Measurements from ENCODE around the gene PGPEP1. TPM values are rescaled to one million over a fixed set of nuclear protein-coding genes. Genes with fewer than 3 reads are reported as not detected.
"Not testable (repeated sequence)": the region's sequence is repeated elsewhere in the genome, so short reads cannot be mapped to it uniquely, and the experiment has no call there.

The PGPEP1 gene
- total and polyA plus RNA-seq, 2 donors, result 13.3 to 14.8 TPM

DNA sequence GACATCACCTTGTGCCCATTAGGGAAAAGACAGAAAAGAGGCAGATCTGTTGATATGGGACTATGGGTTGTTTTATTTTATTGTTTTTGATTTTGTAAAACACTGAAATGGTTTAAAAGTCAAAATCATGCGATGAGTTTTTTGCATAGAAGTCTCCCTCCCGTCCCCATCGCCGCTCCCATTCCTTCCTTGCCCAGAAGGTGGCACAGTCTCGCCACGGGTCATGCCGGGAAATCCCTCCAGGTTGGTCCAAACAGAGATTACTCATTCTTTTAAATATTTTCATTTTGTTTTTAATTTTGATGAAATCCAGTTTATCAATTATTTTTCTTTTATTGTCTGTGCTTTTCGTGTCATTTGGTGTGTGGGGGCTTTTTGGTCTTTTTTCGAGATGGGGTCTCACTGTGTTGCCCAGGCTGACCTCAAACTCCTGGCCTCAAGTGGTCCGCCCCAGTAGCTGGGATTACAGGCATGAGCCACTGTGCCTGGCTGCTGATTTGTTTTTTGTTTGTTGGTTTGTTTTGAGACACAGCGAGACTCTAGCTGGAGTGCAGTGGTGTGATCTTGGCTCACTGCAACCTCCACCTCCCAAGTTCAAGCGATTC, 9.2 kb downstream of the PGPEP1 start:
- Histone ChIP-seq H3K27me3 (ENCODE audit: control insufficient read depth in 2 of 2, insufficient read depth in 1 of 2, low read length in 1 of 2) (no peaks in the 10 kb centered on the region), H3K4me3 (ENCODE audit: low read length in 2 of 2) (no peak overlapping the region), H3K9me3 (ENCODE audit: control insufficient read depth in 2 of 2, insufficient read depth in 1 of 2, low read length in 1 of 2) (peaks cover 0 to 3% of the 10 kb centered on the region in 2 donors), H3K4me1 (ENCODE audit: control insufficient read depth in 2 of 2, insufficient read depth in 2 of 2, low read length in 2 of 2) (no peaks in the 10 kb centered on the region), H3K36me3 (ENCODE audit: control insufficient read depth in 2 of 2, insufficient read depth in 2 of 2, low read length in 1 of 2) (peaks cover 8 to 12% of the 10 kb centered on the region in 2 donors), H3K27ac (ENCODE audit: low read depth in 1 of 2, low read length in 1 of 2) (no peak overlapping the region)
- 74% methylated on average over 12 of the region's 12 CpGs for WGBS
- DNase-seq (ENCODE audit: low read depth in 6 of 9, low spot score in 9 of 9), result no peak

DNA sequence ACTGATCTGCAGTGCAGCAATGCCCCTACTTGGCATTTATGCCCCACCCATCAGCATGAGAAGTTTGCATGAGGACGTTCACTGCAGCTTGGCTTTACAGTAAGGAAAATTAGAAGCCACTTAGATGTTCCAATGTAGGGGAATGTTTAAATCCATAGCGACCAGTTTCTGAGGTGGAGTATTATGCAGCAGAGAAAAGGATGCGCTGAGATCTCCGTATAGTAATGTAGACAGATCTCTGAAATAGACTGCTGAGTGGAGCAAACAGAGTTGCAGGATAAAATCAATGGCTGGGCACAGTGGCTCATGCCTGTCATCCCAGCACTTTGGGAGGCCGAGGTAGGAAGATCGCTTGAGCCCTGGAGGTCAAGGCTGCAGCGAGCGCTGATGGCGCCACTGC, 10.1 kb downstream of the PGPEP1 start:
- peaks cover 7 to 10% of the 10 kb centered on the region in 2 donors for H3K36me3 ChIP-seq (ENCODE audit: control insufficient read depth in 2 of 2, insufficient read depth in 2 of 2, low read length in 1 of 2)
- no peak for DNase-seq (ENCODE audit: low read depth in 6 of 9, low spot score in 9 of 9)
- no peaks in the 10 kb centered on the region for H3K27me3 ChIP-seq (ENCODE audit: control insufficient read depth in 2 of 2, insufficient read depth in 1 of 2, low read length in 1 of 2)
- H3K4me3 ChIP-seq (ENCODE audit: low read length in 2 of 2), result no peak overlapping the region
- 94% methylated on average over 9 of the region's 9 CpGs for WGBS
- H3K27ac ChIP-seq (ENCODE audit: low read depth in 1 of 2, low read length in 1 of 2), result no peak overlapping the region
- H3K4me1 ChIP-seq (ENCODE audit: control insufficient read depth in 2 of 2, insufficient read depth in 2 of 2, low read length in 2 of 2), result no peaks in the 10 kb centered on the region
- H3K9me3 ChIP-seq (ENCODE audit: control insufficient read depth in 2 of 2, insufficient read depth in 1 of 2, low read length in 1 of 2), result peaks cover 0 to 3% of the 10 kb centered on the region in 2 donors

DNA sequence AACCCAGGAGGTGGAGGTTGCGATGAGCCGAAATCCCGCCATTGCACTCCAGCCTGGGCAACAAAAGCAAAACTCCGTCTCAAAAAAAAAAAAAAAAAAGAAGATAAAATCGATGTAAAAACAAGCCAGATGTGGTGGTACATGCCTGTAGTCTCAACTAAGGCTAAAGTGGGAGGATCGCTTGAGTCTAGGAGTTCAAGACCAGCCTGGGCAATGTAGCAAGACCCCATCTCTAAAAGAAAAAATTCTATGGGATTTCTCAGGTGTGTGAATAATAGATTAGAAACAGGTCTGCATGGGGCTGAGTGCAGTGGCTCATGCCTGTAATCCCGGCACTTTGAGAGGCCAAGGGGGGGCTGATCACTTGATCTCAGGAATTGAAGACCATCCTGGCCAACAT, 11.1 kb downstream of the PGPEP1 start:
- WGBS, result 97% methylated on average over 7 of the region's 7 CpGs
- no peak for DNase-seq (ENCODE audit: low read depth in 6 of 9, low spot score in 9 of 9)

DNA sequence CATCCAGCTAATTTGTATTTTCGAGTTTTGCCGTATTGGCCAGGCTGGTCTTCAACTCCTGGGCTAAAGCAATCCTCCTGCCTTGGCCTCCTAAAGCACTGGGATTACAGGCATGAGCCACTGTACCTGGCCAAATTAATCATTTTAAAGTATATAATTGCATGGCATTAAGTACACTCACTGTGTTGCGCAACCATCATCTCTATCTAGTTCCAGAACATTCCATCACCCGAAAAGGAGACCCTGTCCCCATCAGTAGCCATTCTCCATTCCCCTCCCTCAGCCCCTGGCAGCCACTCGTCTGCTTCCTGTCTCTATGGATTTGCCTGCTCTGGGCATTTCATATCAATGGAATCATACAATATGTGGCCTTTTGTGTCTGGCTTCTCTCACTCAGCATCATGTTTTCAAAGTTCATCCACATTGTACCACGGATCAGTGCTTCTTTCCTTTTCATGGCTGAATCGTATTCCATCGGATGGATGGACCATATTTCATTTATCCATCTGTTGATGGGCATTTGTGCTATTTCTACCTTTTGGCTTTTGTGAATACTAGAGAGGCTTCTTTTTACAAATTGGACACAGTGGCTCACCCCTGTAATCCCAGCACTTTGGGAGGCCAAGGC, 13.1 kb downstream of the PGPEP1 start:
- H3K9me3 ChIP-seq (ENCODE audit: control insufficient read depth in 2 of 2, insufficient read depth in 1 of 2, low read length in 1 of 2), result peaks cover 0 to 2% of the 10 kb centered on the region in 2 donors
- H3K27me3 ChIP-seq (ENCODE audit: control insufficient read depth in 2 of 2, insufficient read depth in 1 of 2, low read length in 1 of 2), result no peaks in the 10 kb centered on the region
- H3K4me1 ChIP-seq (ENCODE audit: control insufficient read depth in 2 of 2, insufficient read depth in 2 of 2, low read length in 2 of 2), result no peaks in the 10 kb centered on the region
- H3K27ac ChIP-seq (ENCODE audit: low read depth in 1 of 2, low read length in 1 of 2), result no peak overlapping the region
- WGBS, result 98% methylated on average over 8 of the region's 8 CpGs
- no peak overlapping the region for H3K4me3 ChIP-seq (ENCODE audit: low read length in 2 of 2)
- H3K36me3 ChIP-seq (ENCODE audit: control insufficient read depth in 2 of 2, insufficient read depth in 2 of 2, low read length in 1 of 2), result peaks cover 22 to 26% of the 10 kb centered on the region in 2 donors
- DNase-seq (ENCODE audit: low read depth in 6 of 9, low spot score in 9 of 9), result no peak

More for the DNA sequence above, 11.1 kb downstream of the PGPEP1 start:
- H3K36me3 ChIP-seq (ENCODE audit: control insufficient read depth in 2 of 2, insufficient read depth in 2 of 2, low read length in 1 of 2), result peaks cover 11 to 18% of the 10 kb centered on the region in 2 donors
- H3K9me3 ChIP-seq (ENCODE audit: control insufficient read depth in 2 of 2, insufficient read depth in 1 of 2, low read length in 1 of 2), result peaks cover 0 to 3% of the 10 kb centered on the region in 2 donors
- H3K27ac ChIP-seq (ENCODE audit: low read depth in 1 of 2, low read length in 1 of 2), result no peak overlapping the region
- H3K4me1 ChIP-seq (ENCODE audit: control insufficient read depth in 2 of 2, insufficient read depth in 2 of 2, low read length in 2 of 2), result no peaks in the 10 kb centered on the region
- H3K27me3 ChIP-seq (ENCODE audit: control insufficient read depth in 2 of 2, insufficient read depth in 1 of 2, low read length in 1 of 2), result no peaks in the 10 kb centered on the region
- H3K4me3 ChIP-seq (ENCODE audit: low read length in 2 of 2), result no peak overlapping the region

DNA sequence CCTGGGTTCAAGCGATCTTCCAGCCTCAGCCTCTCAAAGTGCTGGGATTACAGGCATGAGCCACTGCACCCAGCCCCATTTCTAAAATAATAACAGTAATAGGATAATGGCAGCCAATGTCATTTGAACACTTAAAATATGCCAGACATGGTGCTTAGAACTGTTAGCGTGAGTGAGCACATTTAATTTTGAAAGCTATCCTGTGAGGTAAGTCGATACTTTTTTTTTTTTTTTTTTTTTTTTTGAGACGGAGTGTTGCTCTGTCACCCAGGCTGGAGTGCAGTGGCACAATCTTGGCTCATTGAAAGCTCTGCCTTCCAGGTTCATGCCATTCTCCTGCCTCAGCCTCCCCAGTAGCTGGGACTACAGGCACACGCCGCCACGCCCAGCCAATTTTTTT, 14.3 kb downstream of the PGPEP1 start:
- not testable (repeated sequence) for H3K4me1 ChIP-seq (ENCODE audit: control insufficient read depth in 2 of 2, insufficient read depth in 2 of 2, low read length in 2 of 2); H3K27ac ChIP-seq (ENCODE audit: low read depth in 1 of 2, low read length in 1 of 2); DNase-seq (ENCODE audit: low read depth in 6 of 9, low spot score in 9 of 9); H3K4me3 ChIP-seq (ENCODE audit: low read length in 2 of 2); H3K9me3 ChIP-seq (ENCODE audit: control insufficient read depth in 2 of 2, insufficient read depth in 1 of 2, low read length in 1 of 2); H3K27me3 ChIP-seq (ENCODE audit: control insufficient read depth in 2 of 2, insufficient read depth in 1 of 2, low read length in 1 of 2)
- peaks cover 26 to 34% of the 10 kb centered on the region in 2 donors for H3K36me3 ChIP-seq (ENCODE audit: control insufficient read depth in 2 of 2, insufficient read depth in 2 of 2, low read length in 1 of 2)
- WGBS, result 98% methylated on average over 7 of the region's 7 CpGs

DNA sequence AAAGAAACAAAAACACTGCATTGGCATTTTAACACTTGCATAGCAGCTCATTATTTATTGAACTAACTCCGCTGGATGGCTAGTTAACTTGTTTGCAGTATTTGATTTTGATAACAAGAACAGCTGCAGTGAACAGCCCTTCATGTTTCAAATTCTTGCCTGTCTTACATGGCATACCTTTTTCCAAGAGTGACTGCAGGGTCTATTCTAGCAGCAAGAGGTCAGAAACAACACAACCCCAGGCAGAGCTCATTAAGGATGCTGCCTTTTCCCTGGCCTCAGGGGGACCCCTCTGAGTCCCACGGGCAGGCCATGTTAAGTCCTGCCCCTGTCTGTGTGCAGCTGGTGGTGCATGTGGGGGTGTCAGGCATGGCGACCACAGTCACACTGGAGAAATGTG, 16.6 kb downstream of the PGPEP1 start:
- no peaks in the 10 kb centered on the region for H3K27me3 ChIP-seq (ENCODE audit: control insufficient read depth in 2 of 2, insufficient read depth in 1 of 2, low read length in 1 of 2)
- WGBS, result 98% methylated on average over 3 of the region's 3 CpGs
- peaks cover 29 to 44% of the 10 kb centered on the region in 2 donors for H3K36me3 ChIP-seq (ENCODE audit: control insufficient read depth in 2 of 2, insufficient read depth in 2 of 2, low read length in 1 of 2)
- DNase-seq (ENCODE audit: low read depth in 6 of 9, low spot score in 9 of 9), result no peak
- no peak overlapping the region for H3K27ac ChIP-seq (ENCODE audit: low read depth in 1 of 2, low read length in 1 of 2)
- H3K4me1 ChIP-seq (ENCODE audit: control insufficient read depth in 2 of 2, insufficient read depth in 2 of 2, low read length in 2 of 2), result no peaks in the 10 kb centered on the region
- H3K4me3 ChIP-seq (ENCODE audit: low read length in 2 of 2), result no peak overlapping the region
- peaks cover 0 to 2% of the 10 kb centered on the region in 2 donors for H3K9me3 ChIP-seq (ENCODE audit: control insufficient read depth in 2 of 2, insufficient read depth in 1 of 2, low read length in 1 of 2)

DNA sequence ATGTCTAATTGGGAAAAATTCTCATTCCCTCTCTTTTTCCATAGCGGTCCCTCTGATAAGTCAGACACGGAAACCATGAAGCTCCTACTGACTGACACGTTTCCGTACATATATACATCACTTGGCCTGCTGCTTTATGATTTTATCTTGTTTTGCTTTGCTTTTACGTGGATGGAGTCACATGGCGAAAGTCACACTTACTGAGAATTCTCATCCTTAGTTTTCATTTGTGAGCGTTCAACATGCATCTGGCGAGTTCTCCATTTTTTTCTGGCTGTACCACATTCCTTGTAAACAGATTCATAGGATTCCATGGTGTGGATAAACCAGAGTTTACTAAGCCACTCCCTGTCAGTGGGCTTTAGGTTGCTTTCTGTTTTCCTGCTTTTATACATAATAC, 21.2 kb downstream of the PGPEP1 start:
- 98% methylated on average over 8 of the region's 8 CpGs for WGBS
- Histone ChIP-seq H3K4me3 (ENCODE audit: low read length in 2 of 2) (no peak overlapping the region), H3K36me3 (ENCODE audit: control insufficient read depth in 2 of 2, insufficient read depth in 2 of 2, low read length in 1 of 2) (peaks cover 36 to 59% of the 10 kb centered on the region in 2 donors)

DNA sequence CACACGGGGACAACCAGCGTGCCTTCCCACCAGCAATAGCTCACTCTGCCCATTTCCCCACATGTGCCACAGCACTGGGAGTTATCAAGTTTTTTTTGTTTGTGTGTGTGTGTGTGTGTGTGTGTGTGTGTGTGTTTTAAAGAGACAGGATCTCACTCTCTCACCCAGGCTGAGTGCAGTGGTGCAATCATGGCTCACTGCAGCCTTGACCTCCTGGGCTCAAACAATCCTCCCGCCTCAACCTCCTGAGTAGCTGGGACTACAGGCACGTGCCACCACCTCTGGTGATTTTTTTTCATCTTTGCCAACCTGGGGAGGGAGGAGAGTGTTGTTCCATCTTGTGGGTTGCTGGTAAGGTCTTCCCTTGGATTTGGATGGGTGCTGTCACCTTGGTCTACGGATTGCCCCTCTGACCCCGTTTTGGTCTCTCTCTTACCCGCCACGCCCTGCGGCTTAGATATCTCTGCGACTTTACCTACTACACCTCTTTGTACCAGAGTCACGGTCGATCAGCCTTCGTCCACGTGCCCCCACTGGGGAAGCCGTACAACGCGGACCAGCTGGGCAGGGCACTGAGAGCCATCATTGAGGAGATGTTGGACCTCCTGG, 22.6 kb downstream of the PGPEP1 start:
- H3K4me1 ChIP-seq (ENCODE audit: control insufficient read depth in 2 of 2, insufficient read depth in 2 of 2, low read length in 2 of 2), result peaks cover 0 to 5% of the 10 kb centered on the region in 2 donors
- peaks cover 25 to 48% of the 10 kb centered on the region in 2 donors for H3K36me3 ChIP-seq (ENCODE audit: control insufficient read depth in 2 of 2, insufficient read depth in 2 of 2, low read length in 1 of 2)
- peaks cover 1 to 5% of the 10 kb centered on the region in 2 donors for H3K9me3 ChIP-seq (ENCODE audit: control insufficient read depth in 2 of 2, insufficient read depth in 1 of 2, low read length in 1 of 2)
- no peak overlapping the region for H3K27ac ChIP-seq (ENCODE audit: low read depth in 1 of 2, low read length in 1 of 2)
- H3K4me3 ChIP-seq (ENCODE audit: low read length in 2 of 2), result no peak overlapping the region
- no peaks in the 10 kb centered on the region for H3K27me3 ChIP-seq (ENCODE audit: control insufficient read depth in 2 of 2, insufficient read depth in 1 of 2, low read length in 1 of 2)
- no peak for DNase-seq (ENCODE audit: low read depth in 6 of 9, low spot score in 9 of 9)
- 98% methylated on average over 17 of the region's 17 CpGs for whole genome bisulfite sequencing

More for the DNA sequence above, 21.2 kb downstream of the PGPEP1 start:
- no peaks in the 10 kb centered on the region for H3K27me3 ChIP-seq (ENCODE audit: control insufficient read depth in 2 of 2, insufficient read depth in 1 of 2, low read length in 1 of 2)
- DNase-seq (ENCODE audit: low read depth in 6 of 9, low spot score in 9 of 9), result no peak
- H3K4me1 ChIP-seq (ENCODE audit: control insufficient read depth in 2 of 2, insufficient read depth in 2 of 2, low read length in 2 of 2), result peaks cover 0 to 5% of the 10 kb centered on the region in 2 donors
- peaks cover 3 to 5% of the 10 kb centered on the region in 2 donors for H3K9me3 ChIP-seq (ENCODE audit: control insufficient read depth in 2 of 2, insufficient read depth in 1 of 2, low read length in 1 of 2)
- H3K27ac ChIP-seq (ENCODE audit: low read depth in 1 of 2, low read length in 1 of 2), result no peak overlapping the region

DNA sequence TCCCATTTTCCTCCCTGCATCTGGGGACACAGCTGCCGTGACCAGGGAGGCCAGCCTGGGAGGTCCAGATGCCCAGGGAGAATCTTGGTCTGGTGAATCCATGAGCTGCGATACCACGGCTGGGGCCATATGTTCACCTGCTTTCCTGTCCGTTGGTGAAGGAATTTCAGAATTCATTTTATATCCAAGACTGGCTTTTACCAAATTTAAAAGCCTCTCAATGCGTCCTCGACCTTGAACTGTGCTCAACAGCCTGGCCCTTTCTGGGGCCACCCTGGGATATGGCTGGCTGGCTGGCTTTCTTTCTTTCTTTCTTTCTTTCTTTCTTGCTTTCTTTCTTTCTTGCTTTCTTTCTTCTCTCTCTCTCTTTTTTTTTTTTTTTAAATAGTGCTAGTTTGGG, 23.4 kb downstream of the PGPEP1 start:
- Histone ChIP-seq H3K4me1 (ENCODE audit: control insufficient read depth in 2 of 2, insufficient read depth in 2 of 2, low read length in 2 of 2) (peaks cover 0 to 5% of the 10 kb centered on the region in 2 donors), H3K9me3 (ENCODE audit: control insufficient read depth in 2 of 2, insufficient read depth in 1 of 2, low read length in 1 of 2) (peaks cover 1 to 5% of the 10 kb centered on the region in 2 donors), H3K4me3 (ENCODE audit: low read length in 2 of 2) (no peak overlapping the region), H3K36me3 (ENCODE audit: control insufficient read depth in 2 of 2, insufficient read depth in 2 of 2, low read length in 1 of 2) (peaks cover 25 to 46% of the 10 kb centered on the region in 2 donors), H3K27ac (ENCODE audit: low read depth in 1 of 2, low read length in 1 of 2) (no peak overlapping the region), H3K27me3 (ENCODE audit: control insufficient read depth in 2 of 2, insufficient read depth in 1 of 2, low read length in 1 of 2) (no peaks in the 10 kb centered on the region)
- DNase-seq (ENCODE audit: low read depth in 6 of 9, low spot score in 9 of 9), result no peak
- 97% methylated on average over 6 of the region's 6 CpGs for WGBS

Data from thymus (tissue), 11 donors.